Right renal pelvis (tissue), 4 donors: ENCODE results near the gene VWC2. TPM values are rescaled to one million over a fixed set of nuclear protein-coding genes. Genes with fewer than 3 reads are reported as not detected.

Experiments
- DNase-seq, 4 donors: peaks; one replicate each; pipeline ENCODE4 v3.0.0-alpha.2; 2013; ENCODE audit warnings: low read depth in 4 of 4, low spot score in 3 of 4, missing footprints in 1 of 4
- polyA plus RNA-seq, 4 donors: library from polyadenylated mRNA; unstranded; fragments of 120-200 nt; gene quantifications; one replicate each; pipeline ENCODE4 v1.2.1, GENCODE V29; 2013; ENCODE audit not compliant: insufficient read length in 4 of 4

Gene VWC2
- polyA plus RNA-seq, 4 donors = 1.1 to 1.4 (median 1.2) TPM

DNA sequence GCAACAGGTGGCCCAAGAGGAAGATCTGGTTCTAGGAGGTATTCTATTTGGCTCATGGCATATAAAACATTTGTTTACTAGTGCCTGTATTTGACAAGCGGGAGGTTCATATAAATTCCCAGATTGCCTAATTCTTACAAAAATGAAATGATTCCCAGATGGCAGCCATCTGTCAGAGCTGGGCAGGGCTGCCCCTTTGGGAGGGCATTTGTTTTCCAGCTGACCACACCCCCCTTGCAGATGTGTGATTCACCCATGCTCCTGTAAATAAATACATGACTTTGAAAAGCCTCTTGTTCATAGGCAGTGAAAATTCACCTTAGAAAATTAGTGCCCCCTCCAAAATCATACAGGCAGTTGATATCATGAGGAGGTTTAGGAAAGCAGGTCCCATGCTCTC is 8.6 kb downstream of the VWC2 start:
- DNase-seq = no peak

DNA sequence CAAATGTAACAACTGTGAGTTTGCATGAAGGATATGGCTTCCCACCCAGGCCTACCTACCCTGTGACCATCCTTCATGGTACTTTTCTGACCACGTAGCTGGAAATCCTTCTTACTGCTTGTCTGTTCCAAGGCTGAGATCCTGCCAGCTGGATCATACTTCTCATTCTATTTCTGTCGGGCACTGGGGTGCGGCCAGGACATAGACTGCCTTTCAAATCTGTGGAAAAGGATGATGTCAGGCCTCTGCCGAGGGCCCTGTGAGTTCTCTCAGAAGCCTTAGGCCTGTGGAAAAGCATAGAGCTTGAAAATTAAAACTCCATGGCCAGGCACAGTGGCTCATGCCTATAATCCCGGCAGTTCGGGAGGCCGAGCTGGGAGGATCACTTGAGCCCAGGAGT is 10.0 kb downstream of the VWC2 start:
- DNase-seq = no peak

DNA sequence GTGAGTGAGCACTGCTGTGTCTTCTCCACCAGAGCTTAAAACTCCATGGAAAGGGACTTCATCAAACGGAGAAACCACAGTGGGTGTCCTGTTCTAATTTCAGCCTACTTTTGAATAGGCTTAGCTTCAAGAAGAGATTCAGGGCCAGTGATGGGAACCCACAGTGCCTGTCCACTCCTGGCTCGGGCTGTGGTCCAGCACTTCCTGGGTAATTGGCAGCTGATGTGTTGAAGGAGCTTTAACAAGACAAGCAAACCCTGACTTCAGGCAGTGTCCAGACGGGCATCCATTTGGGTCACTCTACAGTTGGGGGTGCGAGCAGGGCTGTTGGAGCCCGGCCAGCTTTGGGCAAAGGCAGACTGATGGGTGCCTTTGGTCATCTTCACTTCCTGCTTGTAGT is 14.5 kb downstream of the VWC2 start:
- DNase-seq = no peak

DNA sequence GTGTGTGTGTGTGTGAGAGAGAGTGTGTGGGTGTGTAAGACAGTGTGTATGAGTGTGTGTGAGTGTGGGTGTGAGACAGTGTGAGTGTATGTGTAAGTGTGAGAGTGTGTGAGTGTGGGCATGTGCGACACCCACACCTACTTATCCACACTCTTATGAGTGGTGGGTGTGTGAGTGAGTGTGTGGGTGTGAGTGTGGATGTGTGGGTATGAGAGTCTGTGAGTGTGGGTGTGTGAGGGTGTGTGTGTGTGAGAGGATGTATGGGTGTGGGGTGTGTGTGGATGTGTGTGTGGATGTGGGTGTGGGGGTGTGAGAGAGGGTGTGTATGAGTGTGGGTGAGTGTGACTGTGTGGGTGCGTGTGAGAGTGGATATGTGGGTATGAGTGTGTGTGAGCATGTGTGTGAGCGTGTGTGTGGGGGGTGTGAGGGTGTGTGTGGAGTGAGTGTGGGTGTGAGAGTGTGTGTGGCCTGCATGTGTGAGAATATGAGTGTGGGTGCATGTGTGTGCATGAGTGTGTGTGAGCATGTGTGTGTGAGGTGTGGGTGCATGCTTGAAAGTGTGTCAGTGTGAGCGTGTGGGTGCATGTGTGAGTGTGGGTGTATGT is 15.1 kb downstream of the VWC2 start:
- DNase-seq = no peak

DNA sequence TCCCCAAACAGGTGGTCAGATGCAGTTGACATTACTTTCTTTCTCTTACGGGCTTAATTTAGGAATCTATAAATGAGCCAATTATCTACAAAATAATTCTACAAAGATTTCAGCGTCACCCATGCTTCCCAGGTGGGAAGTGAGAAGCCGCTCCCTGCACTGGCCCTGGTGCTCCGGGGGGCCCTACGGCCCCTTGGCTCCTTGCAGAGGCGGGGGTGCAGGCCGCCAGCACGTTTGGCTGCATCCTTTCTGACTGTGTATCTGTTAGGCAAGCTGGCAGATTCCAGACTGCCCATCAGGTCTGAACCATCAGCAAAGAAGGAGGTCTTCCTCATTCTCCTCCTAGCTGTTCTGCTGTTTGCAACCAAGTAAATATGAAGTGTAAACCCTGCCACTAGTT is 16.3 kb downstream of the VWC2 start:
- no peak for DNase-seq

DNA sequence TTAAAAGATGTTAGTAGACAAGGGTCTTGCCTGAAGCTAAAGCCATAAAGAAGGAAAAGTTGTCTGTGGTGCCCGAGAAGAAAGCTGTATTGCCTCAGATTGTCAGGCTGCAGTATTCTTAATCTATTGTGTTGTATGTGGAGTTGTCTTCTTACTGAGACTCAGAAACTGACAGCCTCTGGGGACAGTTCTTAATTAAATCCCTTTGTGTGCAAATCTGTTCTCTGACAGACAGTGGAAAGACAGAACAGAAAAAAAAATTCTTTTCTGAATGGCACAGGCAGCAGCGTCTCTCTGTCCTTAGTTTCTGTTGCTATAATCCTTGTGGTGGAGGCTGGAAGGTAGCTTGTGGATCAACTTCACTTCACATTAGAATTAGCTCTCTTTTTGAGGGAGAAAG is 16.8 kb downstream of the VWC2 start:
- DNase-seq = no peak

DNA sequence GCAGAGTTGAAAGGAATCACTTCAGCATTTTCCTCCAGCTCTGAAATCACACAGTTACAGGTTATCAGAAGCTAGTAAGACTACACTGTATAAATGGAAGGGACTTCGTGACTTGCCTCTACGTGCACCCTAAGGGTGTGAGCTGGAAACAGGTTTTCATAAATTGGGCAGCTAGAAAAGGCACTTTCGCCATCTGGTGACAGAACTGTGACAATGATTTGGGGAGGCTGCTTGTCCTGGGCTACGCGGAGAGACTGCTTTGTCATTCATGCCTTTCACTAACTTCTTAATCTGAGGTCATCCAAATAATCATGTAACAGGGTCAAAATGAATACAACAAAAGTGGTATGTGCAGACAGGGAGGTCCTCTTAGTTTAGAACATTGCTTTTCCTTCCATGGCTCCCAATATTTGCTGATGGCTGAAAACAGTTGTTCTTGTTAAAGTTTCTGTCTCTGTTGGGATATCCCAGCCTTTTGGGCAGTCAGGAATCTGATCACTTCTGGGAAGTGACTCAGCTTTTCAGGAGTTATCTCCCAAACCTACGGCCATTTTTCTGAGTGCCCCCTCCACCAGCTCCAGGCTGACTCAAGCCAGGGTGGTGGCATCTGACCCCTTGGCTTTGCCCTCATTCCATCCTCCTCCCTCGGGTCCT is 17.8 kb downstream of the VWC2 start:
- peak in 1 of 4 donors; percentile 42 for DNase-seq

DNA sequence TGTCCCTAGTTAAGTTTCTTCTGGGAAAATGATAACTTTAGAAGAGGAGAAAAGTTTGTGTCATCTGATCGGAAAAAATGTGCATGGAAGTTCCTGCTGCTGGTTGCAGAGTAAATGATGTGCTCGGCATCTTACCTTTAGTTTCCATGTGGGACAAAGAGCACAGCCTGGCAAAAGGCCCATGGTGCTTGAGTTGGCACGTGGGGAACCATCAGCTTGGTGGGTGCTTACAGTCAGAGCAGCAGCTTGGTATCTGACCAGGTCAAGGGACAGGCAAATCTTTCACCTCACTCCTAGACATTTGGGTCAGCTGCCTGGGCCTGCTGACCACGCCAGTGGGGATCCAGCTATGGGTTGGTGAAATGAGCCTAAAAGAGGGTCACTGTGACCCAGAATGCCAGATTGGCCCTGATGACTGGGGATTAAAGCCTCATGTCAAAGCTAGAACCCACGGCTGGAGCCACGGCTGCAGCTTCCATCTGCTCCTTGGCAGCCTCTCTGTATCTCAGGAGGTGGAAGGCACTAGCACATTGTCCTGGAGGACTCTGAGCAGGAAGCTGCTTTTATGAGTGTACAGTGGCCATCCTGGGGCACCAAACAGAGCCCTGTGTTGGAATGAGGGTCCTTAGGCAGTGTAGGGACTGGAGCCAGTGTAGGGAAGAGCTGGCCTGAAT is 24.7 kb downstream of the VWC2 start:
- no peak for DNase-seq

DNA sequence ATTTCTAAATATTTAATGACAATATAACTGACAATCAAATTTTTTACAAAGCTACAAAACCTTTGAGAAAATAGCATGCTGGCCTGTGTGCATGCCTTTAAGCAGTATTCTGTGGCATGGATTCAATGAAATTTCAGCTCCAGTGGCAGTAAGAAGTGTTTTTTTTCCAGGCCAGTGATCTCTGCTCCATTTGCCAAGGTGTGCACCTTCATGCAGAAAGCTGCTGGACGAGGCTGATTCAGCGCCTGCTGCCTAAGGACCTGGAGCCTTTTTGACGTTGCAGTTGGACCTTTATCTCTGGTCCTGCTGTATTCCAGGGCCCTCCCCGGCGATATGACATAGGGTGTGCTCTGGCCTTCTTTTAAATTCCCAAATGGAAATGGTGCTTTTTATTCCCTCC is 26.6 kb downstream of the VWC2 start:
- no peak for DNase-seq

DNA sequence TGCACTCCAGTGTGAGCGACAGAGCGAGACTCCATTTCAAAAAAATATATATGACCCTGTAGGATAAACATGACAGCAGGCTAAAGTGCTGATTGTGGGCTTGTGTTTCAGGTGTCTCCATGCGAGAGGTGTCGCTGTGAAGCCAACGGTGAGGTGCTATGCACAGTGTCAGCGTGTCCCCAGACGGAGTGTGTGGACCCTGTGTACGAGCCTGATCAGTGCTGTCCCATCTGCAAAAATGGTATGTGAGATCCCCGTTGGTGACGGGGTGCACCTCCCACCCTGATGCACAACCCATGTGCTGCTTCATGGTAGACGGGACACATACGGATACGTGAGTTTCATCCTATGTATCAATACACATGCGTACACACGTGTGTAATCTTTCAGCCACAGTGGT is 29.2 kb downstream of the VWC2 start:
- DNase-seq = no peak

DNA sequence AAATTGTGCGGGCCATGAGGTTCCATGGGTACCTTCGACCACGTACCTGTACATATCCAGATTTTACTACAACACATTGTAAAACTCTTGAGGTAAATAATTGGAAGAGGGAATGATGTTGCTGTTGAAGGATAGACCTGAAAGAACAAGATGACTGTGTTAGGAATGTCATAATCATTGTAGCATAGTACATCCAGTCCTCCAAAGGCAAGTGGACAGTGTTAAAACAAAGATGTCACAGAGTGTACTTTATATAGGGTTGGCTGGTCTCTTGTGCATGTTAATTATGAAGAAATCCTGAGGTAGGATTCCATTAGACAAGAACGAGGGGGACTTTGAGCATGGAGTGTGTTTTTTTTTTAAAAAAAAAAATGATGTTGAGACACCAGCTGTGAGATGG is 30.4 kb downstream of the VWC2 start:
- no peak for DNase-seq

DNA sequence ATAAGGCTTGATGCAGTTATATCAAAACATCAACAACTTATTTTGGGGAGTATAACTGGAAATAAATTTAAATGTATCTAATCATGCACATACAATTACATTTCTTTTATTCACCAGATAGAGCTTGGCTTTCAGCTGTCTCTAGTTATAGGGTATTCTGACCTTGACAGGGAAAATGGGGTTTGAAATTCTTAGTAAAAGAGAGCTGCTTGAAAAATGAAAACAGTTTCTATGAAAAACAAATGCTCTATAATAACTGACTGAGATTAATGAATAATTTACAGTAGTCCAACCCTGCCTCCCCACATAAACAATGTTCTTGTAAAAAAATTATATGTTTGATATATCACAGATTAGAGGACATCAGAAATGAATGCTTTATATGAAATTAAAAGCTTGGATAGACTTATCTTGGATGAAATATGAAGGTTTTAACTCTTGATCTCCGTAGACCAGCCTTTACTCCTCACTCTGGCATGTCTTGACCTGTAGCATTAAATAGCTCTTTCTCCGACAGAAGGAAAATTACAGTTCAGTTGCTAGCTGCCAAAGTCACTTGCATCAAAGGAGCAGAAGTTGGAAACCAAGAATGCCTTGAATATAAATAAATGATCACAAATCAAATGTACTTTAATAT is 32.1 kb downstream of the VWC2 start:
- peak; percentile 31 to 57 (median 48) for DNase-seq

DNA sequence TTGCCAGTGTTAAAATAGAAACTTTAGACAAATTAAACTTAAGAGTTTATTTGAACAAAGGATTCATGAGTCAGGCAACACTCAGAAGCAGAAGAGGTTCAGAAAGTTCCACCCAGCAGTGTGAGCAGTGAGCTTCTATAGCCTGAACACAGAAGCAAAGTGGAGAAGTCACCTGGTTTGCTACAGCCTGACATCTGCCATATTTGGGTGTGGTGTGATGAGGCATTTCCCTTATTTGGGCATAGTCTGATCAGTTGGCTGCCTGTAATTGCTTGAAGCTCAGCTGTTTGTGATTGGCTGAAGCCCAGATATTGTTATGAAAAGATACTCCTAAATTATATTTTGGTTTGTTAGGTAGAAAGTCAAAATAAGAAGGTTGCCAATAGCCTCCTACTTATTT is 39.1 kb downstream of the VWC2 start:
- no peak for DNase-seq

DNA sequence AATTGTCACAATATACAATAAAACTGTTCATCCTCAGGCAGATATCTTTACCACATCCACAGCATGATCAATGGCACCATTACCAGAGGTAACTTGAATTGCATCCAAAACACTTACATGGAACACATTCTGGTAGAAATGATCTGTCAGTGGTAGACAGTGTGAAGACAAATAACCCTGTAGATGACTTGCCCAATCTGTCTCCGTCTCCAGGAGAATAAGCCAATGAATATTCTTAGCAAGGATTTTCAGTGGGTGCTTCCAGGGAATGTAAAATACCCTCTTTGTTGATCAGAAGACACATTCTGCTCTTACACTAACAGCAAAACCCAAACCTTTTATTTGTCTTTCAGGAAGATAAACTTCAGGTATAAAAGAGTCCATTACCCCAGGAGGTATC is 43.8 kb downstream of the VWC2 start:
- no peak for DNase-seq

DNA sequence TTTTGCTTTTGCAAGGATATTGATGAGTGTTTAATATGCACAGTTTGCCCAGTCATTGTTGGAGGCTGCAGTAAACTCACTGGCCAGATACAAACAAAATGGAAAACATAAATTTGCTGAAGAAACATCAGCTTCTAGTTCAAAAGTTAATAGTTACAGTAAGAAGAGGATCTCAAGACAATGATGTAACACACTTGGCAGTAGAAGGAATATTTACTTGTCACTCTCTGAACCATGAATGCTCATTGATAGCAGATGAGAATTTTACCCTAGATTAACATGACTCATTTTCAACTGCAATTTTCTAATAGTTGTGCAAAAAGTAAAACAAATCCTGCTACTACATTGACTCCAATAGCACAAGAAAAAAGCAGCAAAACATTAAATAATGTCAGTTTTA is 47.7 kb downstream of the VWC2 start:
- DNase-seq = no peak

DNA sequence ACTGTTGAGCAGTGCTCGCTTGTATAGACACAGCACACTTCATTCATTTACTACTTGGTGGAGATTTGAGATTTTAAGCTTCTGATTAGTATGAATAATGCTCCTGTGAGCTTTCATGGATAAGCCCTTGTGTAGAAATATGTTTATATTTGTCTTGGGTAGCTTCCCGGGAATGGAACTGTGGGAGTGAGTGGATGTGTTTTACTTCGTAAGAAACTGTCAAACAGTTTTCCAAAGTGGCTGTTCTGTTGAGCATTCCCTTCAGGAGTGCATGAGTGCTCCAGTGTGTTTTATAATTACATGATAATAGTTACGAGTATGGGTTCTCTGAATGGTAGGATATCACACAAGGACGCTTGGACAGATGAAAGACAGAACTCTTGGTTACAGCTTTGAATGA is 49.4 kb downstream of the VWC2 start:
- peak; percentile 39 to 51 (median 43) for DNase-seq

DNA sequence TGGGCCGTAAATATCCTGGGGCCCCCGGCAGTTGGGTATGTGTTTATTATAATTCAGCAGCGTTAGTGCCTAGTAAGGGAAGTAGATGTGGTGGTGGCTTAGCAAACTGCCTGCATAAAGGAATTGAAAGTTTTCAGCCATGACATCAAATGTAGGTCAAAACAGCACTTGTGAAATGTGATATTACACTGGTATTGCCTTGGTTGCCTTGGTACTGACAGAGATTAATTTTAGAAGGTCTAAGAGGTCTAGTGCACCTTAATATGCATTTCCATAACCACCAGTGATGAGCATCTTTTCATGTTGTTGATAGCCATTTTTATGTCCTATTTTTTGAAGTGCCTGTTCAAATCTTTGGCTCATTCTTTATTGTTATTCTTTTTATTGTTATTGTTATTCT is 50.1 kb downstream of the VWC2 start:
- no peak for DNase-seq

DNA sequence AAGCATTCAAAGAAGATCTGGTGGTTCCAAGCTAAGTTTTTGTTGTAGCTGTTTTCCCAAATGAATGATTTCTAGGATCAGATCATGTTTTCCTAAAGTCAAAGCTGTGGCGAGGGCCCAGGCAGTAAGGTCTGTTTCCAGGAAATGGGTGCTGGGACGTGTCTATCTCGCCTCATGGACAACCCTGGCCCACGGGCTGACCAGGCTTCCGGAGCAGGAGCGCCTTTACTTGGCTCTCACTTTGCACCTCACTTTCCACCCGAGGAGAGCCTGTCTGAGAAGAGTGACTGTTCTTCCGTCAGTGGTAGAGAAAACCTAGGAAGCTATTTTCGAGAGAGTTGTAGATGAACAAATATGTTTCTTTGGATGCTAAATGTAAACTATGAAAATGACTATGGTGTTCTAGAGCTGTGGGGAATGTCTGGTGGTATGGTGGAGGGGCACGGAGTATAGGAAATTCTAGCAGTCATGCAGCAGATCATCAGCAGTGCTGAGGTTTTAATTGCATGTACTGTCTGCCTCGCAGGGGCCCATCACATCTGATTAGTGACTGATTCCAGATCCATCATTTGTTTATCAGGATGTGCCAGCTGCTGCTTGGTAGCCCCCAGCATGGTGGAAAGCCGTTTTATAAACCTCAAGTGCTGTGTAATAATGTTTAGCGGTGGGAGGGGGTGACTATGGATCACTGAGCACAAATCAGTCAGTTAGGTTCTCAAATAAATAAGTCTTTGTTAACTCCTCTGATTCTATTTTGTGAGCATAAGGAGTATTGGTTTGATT is 66.6 kb downstream of the VWC2 start:
- no peak for DNase-seq

DNA sequence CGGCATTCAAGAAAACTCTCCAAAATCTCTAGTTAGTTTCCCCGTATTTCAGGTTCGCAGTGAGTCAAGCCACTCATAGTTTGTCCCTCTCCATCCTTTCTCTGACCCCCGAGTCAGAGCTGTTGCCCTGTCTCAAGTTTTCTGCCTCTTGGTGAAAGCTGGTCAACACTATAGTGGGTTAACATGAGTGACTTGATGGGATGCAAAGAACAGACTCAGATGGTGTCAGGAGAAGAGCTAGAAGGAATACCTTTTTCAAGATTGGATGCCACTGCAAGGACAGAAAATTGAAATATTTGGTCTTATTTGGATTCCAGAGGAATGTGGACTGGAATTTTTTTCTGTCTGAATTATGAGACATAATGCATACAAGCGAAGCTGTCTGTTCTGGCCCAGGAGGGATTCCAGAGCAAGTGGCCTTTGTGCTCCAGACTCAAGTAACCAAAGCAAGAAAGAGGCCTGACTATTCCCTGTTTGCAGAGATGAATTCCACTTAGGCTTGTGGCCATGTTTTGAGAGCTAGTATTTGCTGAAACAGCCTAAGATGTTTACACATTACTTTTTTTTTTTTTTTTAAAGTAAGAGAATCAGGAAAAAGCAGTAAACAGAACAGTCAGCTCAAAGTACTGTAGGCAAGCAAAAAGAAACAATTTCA is 67.4 kb downstream of the VWC2 start:
- no peak for DNase-seq

DNA sequence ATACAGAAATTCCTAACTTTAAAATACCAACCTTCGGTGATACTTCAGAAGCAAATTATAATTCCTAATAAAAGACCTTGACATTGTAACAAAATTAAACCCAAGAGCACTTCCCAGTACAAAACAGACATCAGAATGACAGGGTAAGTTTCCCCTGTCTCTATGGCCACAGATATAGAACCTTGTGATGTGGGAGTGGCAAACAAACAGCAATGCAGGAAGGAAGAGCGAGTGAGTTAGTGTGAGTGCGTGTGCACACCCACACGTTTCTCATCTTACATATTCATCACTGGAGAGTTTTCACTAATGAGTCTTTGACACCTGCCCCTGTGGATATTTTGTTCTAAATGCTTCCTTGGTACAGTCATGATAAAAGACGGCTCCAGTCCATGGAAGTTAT is 72.2 kb downstream of the VWC2 start:
- DNase-seq = no peak
